IPS-11a (cell line): ENCODE measurements around the gene BCR.

ENCODE experiments used
- H3K4me3 ChIP-seq: one replicate; pipeline ENCODE4 v1.5.1; 2013; ENCODE audit warnings: low read depth, low read length, control low read depth

The BCR gene

GRCh38 chr22:23258826-23259170, 78.5 kb downstream of the BCR start:
- no peak overlapping the region for H3K4me3 ChIP-seq

GRCh38 chr22:23259916-23260644, 79.8 kb downstream of the BCR start:
- no peak overlapping the region for H3K4me3 ChIP-seq

- H3K4me3 ChIP-seq, result no peak overlapping the region
Measured at GRCh38 chr22:23260645-23261581, 80.6 kb downstream of the BCR start.

GRCh38 chr22:23261900-23262450, 81.7 kb downstream of the BCR start:
- H3K4me3 ChIP-seq, result no peak overlapping the region

- no peak overlapping the region for H3K4me3 ChIP-seq
Measured at GRCh38 chr22:23262518-23263332, 82.4 kb downstream of the BCR start.

- no peak overlapping the region for H3K4me3 ChIP-seq
Measured at GRCh38 chr22:23263651-23264555, 83.6 kb downstream of the BCR start.

GRCh38 chr22:23264610-23265367, 84.5 kb downstream of the BCR start:
- no peak overlapping the region for H3K4me3 ChIP-seq

GRCh38 chr22:23265368-23265700, 85.0 kb downstream of the BCR start:
- no peak overlapping the region for H3K4me3 ChIP-seq

- no peak overlapping the region for H3K4me3 ChIP-seq
Measured at GRCh38 chr22:23266780-23267179, 86.5 kb downstream of the BCR start.

GRCh38 chr22:23267226-23268043, 87.1 kb downstream of the BCR start:
- no peak overlapping the region for H3K4me3 ChIP-seq

- H3K4me3 ChIP-seq, result no peak overlapping the region
Measured at GRCh38 chr22:23268139-23268712, 87.9 kb downstream of the BCR start.

GRCh38 chr22:23268877-23269276, 88.6 kb downstream of the BCR start:
- H3K4me3 ChIP-seq, result no peak overlapping the region

- H3K4me3 ChIP-seq, result no peak overlapping the region
Measured at GRCh38 chr22:23269441-23270211, 89.3 kb downstream of the BCR start.

- no peak overlapping the region for H3K4me3 ChIP-seq
Measured at GRCh38 chr22:23270212-23270733, 90.0 kb downstream of the BCR start.

- no peak overlapping the region for H3K4me3 ChIP-seq
Measured at GRCh38 chr22:23270798-23271596, 90.7 kb downstream of the BCR start.

- H3K4me3 ChIP-seq, result no peak overlapping the region
Measured at GRCh38 chr22:23271597-23271908, 91.2 kb downstream of the BCR start.

GRCh38 chr22:23272371-23272770, 92.1 kb downstream of the BCR start:
- H3K4me3 ChIP-seq, result no peak overlapping the region
